ENCODE measurements around the gene MPV17. TPM values are rescaled to one million over a fixed set of nuclear protein-coding genes. Genes with fewer than 3 reads are reported as not detected.
A peak's percentile ranks its signal among the peaks of the same experiment; 100 is the strongest.

The MPV17 gene
- total and polyA plus RNA-seq, 2 donors (not counting 1 experiment from before 2014, with no cell fraction given) = 83.2 to 272 TPM

DNA sequence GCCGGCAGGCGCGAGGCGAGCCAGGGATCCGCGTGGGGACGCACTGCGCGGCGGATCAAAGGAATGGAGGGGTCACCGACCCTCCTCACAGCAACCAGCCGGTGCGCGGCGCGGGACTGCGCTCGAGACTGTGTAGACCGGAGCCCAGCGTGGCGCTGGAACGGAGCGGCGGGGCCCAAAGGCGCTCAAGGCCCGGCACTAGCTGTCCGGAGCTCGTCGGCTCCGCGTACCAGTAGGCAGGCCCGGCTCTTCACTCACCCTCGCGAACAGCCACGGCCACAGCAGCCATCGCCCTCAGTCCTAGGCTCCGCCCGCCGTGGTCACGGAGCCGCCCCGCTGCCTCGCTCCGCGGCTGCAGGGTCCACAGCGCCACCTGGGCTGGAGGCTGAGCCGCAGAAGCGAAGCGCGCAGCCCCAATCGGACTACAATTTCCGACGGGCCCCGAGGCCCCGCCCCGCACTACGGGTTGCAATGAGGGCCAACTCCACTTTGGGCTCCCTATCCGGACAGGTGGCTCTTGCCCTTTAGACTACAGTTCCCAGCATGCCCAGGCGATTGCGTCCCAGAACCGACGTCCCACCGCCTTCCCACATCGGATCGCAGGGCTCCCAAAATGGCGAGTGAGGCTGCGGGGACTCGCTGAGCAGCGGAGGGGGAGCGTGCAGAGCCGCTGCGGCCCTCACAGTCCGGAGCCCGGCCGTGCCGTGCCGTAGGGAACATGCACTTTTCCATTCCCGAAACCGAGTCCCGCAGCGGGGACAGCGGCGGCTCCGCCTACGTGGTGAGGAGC, 47.3 kb upstream of the MPV17 start, which contains the start of the genes EIF2B4 and SNX17:
Gene EIF2B4, minus strand, starts transcription at position 313 of the 790 bp plus-strand sequence. Its CDS starts 24 bp downstream, at position 289.
Gene SNX17, plus strand, starts transcription at position 591 of the 790 bp plus-strand sequence. Its CDS starts 128 bp downstream, at position 719.
- H3K9ac ChIP-seq (ENCODE audit: insufficient read depth, low read length) = peak within 1 kb of the TSS; percentile 97
- H3K4me2 ChIP-seq (ENCODE audit: extremely low read depth, insufficient read depth, low read length) = peak within 1 kb of the TSS; percentile 100
- H3K36me3 ChIP-seq (ENCODE audit: control insufficient read depth, insufficient read depth, low read length) = peaks cover 33% of the 10 kb centered on the region
- peak within 1 kb of the TSS; percentile 95 for H3K27ac ChIP-seq (ENCODE audit: insufficient read depth, low read length)
- H3K4me3 ChIP-seq (replicated peaks in 1 of 4; ENCODE audit: control extremely low read depth in 1 of 4, insufficient read depth in 1 of 4, low read depth in 3 of 4, low read length in 4 of 4) = peak within 1 kb of the TSS; percentile 96 to 99 (median 97)
- peak; percentile 99 for DNase-seq (ENCODE audit: low read depth in 2 of 2)
- TF ChIP-seq, protein P1, sequence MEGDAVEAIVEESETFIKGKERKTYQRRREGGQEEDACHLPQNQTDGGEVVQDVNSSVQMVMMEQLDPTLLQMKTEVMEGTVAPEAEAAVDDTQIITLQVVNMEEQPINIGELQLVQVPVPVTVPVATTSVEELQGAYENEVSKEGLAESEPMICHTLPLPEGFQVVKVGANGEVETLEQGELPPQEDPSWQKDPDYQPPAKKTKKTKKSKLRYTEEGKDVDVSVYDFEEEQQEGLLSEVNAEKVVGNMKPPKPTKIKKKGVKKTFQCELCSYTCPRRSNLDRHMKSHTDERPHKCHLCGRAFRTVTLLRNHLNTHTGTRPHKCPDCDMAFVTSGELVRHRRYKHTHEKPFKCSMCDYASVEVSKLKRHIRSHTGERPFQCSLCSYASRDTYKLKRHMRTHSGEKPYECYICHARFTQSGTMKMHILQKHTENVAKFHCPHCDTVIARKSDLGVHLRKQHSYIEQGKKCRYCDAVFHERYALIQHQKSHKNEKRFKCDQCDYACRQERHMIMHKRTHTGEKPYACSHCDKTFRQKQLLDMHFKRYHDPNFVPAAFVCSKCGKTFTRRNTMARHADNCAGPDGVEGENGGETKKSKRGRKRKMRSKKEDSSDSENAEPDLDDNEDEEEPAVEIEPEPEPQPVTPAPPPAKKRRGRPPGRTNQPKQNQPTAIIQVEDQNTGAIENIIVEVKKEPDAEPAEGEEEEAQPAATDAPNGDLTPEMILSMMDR (conservative IDR thresholded peaks at IDR 0.05 in 1 of 2, IDR thresholded peaks at IDR 0.05 in 1 of 2; ENCODE audit: low read depth in 1 of 2, low read length in 2 of 2) = peak; percentile 60 to 72
- no peak for TF ChIP-seq EZH2 (IDR thresholded peaks at IDR 0.05; ENCODE audit: low read length, missing control alignments)
- H2AFZ ChIP-seq (ENCODE audit: low read length) = peak within 1 kb of the TSS; percentile 95
- no peaks in the 10 kb centered on the region for H4K20me1 ChIP-seq (ENCODE audit: control insufficient read depth, extremely low read depth, insufficient read depth, low read length)
- H3K79me2 ChIP-seq (ENCODE audit: control insufficient read depth, insufficient read depth, low read length) = peaks cover 52% of the 10 kb centered on the region
- no peaks in the 10 kb centered on the region for H3K9me3 ChIP-seq (ENCODE audit: control insufficient read depth, insufficient read depth, low read depth, low read length)
- H3K4me1 ChIP-seq (ENCODE audit: control insufficient read depth, extremely low read depth, insufficient read depth, low read length) = peaks cover 14% of the 10 kb centered on the region
- no peaks in the 10 kb centered on the region for H3K27me3 ChIP-seq (ENCODE audit: control insufficient read depth, insufficient read depth, low read length)

DNA sequence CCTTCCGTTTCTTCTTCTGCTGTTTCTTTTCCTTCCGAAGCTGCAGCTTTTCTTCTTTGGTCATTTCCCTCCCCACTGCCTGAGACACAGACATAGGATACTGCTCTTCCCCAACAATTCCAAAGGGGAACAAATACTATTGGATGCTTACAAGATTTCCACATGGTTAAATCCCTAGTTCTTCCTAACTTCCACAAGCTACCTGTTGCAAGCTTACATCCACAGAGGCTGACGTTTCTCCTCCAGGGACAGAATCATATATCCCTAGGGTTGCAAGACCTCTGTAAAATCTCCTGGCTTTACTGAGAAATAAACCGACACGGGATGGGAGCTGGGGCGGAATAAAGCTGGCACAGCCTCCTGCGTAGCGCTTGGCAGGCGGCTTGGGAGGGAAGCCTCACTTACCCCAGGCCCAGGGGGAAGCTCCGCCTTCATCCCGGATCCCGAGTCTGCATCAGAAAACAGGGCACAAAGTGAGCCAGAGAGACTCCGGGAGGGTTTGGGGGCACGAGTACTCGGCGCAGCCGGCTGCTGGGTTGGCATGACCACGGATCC, 46.7 kb upstream of the MPV17 start:
- peaks cover 14% of the 10 kb centered on the region for H3K4me1 ChIP-seq (ENCODE audit: control insufficient read depth, extremely low read depth, insufficient read depth, low read length)
- H3K27me3 ChIP-seq (ENCODE audit: control insufficient read depth, insufficient read depth, low read length) = no peaks in the 10 kb centered on the region
- peaks cover 30% of the 10 kb centered on the region for H3K36me3 ChIP-seq (ENCODE audit: control insufficient read depth, insufficient read depth, low read length)
- peak overlapping the region; percentile 95 for H3K27ac ChIP-seq (ENCODE audit: insufficient read depth, low read length)
- H3K4me3 ChIP-seq (replicated peaks in 1 of 4; ENCODE audit: control extremely low read depth in 1 of 4, insufficient read depth in 1 of 4, low read depth in 3 of 4, low read length in 4 of 4) = peak overlapping the region; percentile 96 to 99 (median 97)
- no peaks in the 10 kb centered on the region for H4K20me1 ChIP-seq (ENCODE audit: control insufficient read depth, extremely low read depth, insufficient read depth, low read length)
- peak; percentile 54 to 62 for DNase-seq (ENCODE audit: low read depth in 2 of 2)
- H3K79me2 ChIP-seq (ENCODE audit: control insufficient read depth, insufficient read depth, low read length) = peaks cover 51% of the 10 kb centered on the region
- TF ChIP-seq, protein P1 (conservative IDR thresholded peaks at IDR 0.05 in 1 of 2, IDR thresholded peaks at IDR 0.05 in 1 of 2; ENCODE audit: low read depth in 1 of 2, low read length in 2 of 2) = no peak
- no peak for TF ChIP-seq EZH2 (IDR thresholded peaks at IDR 0.05; ENCODE audit: low read length, missing control alignments)
- H3K4me2 ChIP-seq (ENCODE audit: extremely low read depth, insufficient read depth, low read length) = peak overlapping the region; percentile 100
- H3K9me3 ChIP-seq (ENCODE audit: control insufficient read depth, insufficient read depth, low read depth, low read length) = no peaks in the 10 kb centered on the region
- H3K9ac ChIP-seq (ENCODE audit: insufficient read depth, low read length) = peak overlapping the region; percentile 96
- H2AFZ ChIP-seq (ENCODE audit: low read length) = peak overlapping the region; percentile 95

- Histone ChIP-seq H3K4me1 (ENCODE audit: control insufficient read depth, extremely low read depth, insufficient read depth, low read length) (peaks cover 4% of the 10 kb centered on the region), H3K9ac (ENCODE audit: insufficient read depth, low read length) (no peak overlapping the region), H3K4me3 (replicated peaks in 1 of 4; ENCODE audit: control extremely low read depth in 1 of 4, insufficient read depth in 1 of 4, low read depth in 3 of 4, low read length in 4 of 4) (no peak overlapping the region), H3K27me3 (ENCODE audit: control insufficient read depth, insufficient read depth, low read length) (no peaks in the 10 kb centered on the region), H3K36me3 (ENCODE audit: control insufficient read depth, insufficient read depth, low read length) (peaks cover 24% of the 10 kb centered on the region), H3K79me2 (ENCODE audit: control insufficient read depth, insufficient read depth, low read length) (peaks cover 10% of the 10 kb centered on the region), H3K4me2 (ENCODE audit: extremely low read depth, insufficient read depth, low read length) (no peak overlapping the region), H3K27ac (ENCODE audit: insufficient read depth, low read length) (no peak overlapping the region), H3K9me3 (ENCODE audit: control insufficient read depth, insufficient read depth, low read depth, low read length) (no peaks in the 10 kb centered on the region), H4K20me1 (ENCODE audit: control insufficient read depth, extremely low read depth, insufficient read depth, low read length) (no peaks in the 10 kb centered on the region), H2AFZ (ENCODE audit: low read length) (no peak overlapping the region)
- DNase-seq (ENCODE audit: low read depth in 2 of 2) = no peak
- TF ChIP-seq, protein P1 (conservative IDR thresholded peaks at IDR 0.05 in 1 of 2, IDR thresholded peaks at IDR 0.05 in 1 of 2; ENCODE audit: low read depth in 1 of 2, low read length in 2 of 2) = no peak
- no peak for TF ChIP-seq EZH2 (IDR thresholded peaks at IDR 0.05; ENCODE audit: low read length, missing control alignments)
Measured at GRCh38 chr2:27363933-27364332, 41.0 kb upstream of the MPV17 start.

Data from fibroblast of lung (primary cell).